ENCODE data around the gene MCRIP2.

GRCh38 chr16:661184-661821 lies 19.7 kb downstream of the MCRIP2 start:
- TF ChIP-seq, protein P1, sequence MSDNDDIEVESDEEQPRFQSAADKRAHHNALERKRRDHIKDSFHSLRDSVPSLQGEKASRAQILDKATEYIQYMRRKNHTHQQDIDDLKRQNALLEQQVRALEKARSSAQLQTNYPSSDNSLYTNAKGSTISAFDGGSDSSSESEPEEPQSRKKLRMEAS (IDR thresholded peaks at IDR 0.05), result no peak
- TF ChIP-seq REST (IDR thresholded peaks at IDR 0.05; ENCODE audit: low read depth), result no peak
- no peak for TF ChIP-seq CREB1 (IDR thresholded peaks at IDR 0.05; ENCODE audit: low read depth)
- TF ChIP-seq EP300 (IDR thresholded peaks at IDR 0.05; ENCODE audit: borderline replicate concordance), result no peak

Measured in Ishikawa (cell line).